GM15510 (cell line): ENCODE results near the gene LLGL2.

Source experiments
- POLR2A ChIP-seq: IDR thresholded peaks from 3 replicates; pipeline ENCODE4 v1.6.1; 2011; ENCODE audit warnings: borderline replicate concordance; ENCODE audit not compliant: insufficient read length; ENCODE audit errors: extremely low read depth

Gene LLGL2

DNA sequence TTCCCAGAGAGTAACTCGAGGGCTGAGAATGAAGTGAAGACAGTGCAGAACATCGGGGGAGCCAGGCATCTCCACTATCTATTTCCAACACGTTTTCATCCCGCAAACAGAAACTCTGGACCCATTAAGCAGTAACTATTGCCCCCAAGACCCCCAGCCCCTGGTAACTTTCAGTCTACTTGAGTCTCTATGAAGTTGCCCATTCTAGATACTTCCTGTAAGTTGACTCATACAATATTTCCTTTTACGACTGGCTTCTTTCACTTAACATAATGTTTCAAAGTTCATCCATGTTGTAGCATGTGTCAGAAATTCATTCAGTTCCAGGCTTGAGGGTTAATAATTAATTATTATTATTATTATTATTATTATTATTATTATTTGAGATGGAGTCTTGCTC lies 81.6 kb downstream of the LLGL2 start:
- no peak for TF ChIP-seq POLR2A

DNA sequence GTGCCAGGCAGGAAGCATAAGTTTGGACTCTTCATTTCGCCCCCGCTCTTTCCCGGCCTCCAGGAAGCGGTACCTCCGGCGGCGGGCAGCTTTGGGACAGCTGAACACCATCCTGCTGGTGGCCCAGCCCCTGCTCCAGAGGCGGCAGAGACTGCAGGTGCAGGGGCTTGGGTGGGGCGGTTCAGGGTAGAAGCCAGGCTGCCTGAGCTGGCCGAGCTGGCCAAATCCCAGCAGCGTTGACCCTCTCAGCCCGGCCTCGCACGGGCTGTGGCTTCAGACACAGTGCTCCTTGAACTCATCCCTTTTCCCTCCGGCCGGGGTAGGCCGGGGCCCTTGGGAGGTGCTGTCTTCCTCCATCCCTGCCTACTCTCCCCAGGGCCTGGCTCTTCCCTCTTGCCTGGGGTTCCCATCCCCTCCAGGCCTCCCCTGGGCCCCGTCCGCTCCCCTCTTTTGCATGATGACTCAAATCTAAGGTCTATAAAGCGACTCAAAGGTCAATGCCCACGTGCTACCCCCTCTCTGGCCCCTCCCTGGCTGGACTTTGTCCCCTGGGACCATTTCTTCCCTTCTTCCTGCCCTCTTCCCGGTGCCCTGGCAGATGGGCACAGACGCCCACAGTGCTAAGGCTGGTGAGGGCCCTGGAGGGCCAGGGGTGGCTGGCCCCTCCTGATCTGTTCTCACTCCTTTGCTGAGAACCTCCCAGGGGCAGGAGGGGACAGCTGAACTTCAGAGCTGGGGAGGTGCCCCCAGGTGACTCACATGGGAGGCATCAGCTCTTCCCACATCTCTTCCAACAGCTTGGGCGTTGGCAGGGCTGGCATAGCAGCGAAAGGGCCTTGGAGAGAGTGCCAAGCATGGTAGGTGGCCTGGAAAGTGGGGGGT lies 84.8 kb downstream of the LLGL2 start:
- TF ChIP-seq POLR2A: no peak

DNA sequence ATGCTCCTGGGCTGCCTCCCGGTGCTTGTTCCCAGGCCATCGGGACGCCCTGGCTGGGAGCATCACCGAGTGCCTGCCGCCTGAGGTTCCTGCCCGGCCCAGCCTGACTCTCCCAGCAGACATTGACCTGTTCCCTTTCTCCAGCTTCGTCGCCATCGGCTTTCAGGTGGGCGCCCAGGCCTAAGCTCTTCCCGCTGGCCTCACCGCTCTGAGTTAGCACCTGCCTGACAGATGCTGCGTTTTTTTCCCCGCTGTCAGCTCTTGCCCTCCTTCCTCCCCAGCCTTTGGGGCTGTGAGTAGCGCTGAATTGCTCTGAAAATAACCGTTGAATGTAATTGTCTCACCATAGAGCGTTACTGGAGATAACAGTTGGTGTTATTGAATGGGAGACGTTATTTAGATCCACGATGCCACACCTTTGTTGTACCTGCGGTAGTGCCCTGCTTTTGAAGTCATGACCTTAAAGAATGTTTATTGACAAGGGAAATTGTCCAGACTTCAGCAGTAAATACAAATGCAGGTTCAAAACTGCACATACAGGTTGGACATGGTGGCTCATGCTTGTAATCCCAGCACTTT lies 86.4 kb downstream of the LLGL2 start:
- no peak for TF ChIP-seq POLR2A

DNA sequence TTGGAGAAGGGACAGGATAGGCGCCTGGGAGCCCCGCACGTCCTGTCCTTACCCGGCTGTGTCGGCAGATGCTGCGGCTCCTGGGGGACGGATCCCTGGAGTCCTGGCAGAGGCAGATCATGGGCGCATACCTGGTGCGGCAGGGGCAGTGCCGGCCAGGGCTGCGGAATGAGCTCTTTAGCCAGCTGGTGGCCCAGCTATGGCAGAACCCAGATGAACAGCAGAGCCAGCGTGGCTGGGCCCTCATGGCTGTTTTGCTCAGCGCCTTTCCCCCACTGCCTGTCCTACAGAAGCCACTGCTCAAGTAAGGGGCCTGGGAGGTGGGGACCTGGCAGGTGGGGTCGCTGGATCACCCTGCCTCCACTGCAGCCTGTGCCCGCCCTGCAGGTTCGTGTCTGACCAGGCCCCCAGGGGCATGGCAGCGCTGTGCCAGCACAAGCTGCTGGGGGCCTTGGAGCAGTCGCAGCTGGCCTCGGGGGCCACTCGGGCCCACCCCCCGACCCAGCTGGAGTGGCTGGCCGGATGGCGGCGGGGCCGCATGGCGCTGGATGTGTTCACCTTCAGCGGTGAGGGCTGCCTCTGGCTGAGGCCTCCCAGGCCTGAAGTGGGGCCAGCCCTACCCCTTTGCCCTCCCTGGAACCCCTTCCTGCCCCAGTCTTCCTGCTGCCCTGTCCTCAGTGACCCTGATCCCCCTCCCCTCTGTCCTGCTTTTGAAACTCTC lies 87.6 kb downstream of the LLGL2 start:
- no peak for TF ChIP-seq POLR2A

DNA sequence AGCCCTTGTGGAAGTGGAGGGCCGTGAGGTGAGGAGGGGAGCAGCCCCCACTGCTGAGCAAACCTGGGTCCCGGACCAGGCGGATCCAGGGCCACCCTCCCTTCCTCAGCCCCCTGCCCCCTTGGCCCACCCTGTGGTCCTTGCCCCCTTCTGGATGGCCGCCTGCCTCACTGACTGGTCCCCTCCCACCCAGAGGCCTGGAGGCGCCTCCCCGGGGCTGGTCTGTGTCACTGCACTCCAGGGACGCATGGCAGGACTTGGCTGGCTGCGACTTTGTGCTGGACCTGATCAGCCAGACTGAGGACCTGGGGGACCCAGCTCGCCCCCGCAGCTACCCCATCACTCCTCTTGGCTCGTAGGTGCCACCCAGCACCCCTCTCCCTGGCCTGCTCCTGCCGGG lies 88.5 kb downstream of the LLGL2 start:
- no peak for TF ChIP-seq POLR2A

DNA sequence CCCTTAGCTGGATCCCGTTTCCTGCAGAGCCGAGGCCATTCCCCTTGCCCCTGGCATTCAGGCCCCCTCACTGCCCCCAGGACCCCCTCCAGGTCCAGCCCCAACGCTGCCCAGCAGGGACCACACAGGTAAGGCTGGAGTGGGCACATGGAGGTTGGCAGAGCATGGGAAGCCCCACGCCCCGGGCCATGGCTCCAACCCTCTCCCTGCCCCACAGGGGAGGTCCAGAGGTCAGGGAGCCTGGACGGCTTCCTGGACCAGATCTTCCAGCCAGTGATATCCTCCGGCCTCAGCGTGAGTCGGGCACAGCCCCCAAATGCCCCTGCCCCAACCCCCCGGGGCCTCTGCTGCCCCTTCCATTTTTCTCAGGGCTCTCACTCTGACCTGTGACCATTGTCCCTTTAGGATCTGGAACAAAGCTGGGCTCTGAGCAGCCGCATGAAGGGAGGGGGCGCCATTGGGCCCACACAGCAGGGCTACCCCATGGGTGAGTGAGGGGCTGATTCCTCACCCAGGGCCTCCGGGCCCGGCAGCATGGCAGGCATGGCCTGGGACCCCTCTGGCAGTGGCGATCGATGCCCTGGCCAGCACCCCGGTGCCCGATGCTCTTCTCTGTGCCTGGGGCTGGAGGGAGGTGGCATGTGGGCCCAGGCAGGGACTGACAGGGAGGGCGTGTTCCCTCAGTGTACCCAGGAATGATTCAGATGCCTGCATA lies 89.2 kb downstream of the LLGL2 start:
- TF ChIP-seq POLR2A: no peak

DNA sequence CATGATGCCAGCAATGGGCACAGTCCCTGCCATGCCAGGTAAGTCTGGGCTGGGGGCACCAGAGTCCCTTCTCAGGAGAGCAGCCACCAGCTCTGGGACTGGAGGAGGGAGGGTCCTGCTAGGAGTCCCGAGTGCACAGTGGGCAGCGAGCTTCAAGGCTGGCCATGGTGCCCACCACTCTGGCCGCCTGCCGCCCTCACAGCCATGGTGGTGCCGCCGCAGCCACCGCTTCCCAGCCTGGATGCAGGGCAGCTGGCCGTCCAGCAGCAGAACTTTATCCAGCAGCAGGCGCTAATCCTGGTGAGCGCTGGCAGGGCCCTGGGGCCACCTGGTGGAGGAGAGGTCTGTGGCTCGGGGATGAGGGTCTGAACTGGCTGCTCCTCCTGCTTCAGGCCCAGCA lies 89.8 kb downstream of the LLGL2 start:
- TF ChIP-seq POLR2A: no peak

DNA sequence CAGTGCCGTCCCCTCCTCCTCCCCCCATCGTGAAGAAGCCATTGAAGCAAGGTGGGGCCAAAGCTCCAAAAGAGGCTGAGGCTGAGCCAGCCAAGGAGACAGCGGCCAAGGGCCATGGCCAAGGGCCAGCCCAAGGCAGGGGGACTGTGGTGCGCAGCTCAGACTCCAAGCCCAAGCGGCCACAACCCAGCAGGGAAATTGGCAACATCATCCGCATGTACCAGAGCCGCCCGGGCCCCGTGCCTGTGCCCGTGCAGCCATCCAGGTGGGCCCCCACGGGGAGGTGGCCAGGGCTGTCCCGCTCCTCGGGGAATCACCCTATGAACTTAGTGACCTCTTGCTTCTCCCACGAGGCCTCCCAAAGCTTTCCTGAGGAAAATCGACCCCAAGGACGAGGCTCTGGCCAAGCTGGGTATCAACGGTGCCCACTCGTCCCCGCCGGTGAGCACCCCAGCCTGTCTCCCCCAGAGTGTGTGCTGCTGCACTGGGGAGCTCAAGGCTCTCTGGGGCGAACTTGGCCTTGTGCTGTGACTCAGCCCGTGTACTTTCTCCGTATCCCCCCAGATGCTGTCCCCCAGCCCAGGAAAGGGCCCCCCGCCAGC lies 91.1 kb downstream of the LLGL2 start:
- no peak for TF ChIP-seq POLR2A

DNA sequence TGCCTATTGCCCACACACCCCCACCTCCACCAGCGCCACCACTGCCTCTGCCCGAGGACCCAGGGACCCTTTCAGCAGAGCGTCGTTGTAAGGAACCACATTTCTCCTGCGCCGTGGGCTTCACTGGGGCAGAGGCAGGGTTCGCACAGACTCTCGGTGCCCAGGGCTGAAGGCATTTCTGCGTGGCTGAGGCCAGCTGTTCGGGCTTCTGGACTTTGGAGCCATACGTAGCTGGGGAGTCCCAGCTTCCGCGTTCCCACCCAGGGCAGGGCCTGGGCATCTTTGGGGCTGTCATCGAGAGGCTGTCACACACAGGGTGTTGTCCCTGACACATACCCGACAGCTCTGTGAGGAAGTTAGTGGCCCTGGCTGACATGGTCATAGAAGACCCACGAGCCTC lies 91.7 kb downstream of the LLGL2 start:
- no peak for TF ChIP-seq POLR2A

DNA sequence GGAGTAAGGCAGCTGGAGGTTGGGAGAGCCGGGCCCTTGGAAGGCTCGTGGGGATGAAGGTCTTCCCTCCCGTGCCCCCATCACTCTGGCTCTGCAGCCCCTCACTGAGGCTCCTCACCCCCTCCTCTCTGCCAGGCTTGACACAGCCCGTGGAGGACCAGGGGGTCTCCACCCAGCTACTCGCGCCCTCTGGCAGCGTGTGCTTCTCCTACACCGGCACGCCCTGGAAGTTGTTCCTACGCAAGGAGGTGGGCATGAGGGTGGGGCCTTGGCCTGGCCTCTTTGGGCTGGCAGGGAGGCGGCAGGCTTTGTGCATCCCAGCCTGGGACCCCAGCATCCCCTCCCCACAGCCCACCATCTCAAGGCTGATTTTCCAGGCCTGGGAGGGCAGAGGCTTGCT lies 92.2 kb downstream of the LLGL2 start:
- no peak for TF ChIP-seq POLR2A

DNA sequence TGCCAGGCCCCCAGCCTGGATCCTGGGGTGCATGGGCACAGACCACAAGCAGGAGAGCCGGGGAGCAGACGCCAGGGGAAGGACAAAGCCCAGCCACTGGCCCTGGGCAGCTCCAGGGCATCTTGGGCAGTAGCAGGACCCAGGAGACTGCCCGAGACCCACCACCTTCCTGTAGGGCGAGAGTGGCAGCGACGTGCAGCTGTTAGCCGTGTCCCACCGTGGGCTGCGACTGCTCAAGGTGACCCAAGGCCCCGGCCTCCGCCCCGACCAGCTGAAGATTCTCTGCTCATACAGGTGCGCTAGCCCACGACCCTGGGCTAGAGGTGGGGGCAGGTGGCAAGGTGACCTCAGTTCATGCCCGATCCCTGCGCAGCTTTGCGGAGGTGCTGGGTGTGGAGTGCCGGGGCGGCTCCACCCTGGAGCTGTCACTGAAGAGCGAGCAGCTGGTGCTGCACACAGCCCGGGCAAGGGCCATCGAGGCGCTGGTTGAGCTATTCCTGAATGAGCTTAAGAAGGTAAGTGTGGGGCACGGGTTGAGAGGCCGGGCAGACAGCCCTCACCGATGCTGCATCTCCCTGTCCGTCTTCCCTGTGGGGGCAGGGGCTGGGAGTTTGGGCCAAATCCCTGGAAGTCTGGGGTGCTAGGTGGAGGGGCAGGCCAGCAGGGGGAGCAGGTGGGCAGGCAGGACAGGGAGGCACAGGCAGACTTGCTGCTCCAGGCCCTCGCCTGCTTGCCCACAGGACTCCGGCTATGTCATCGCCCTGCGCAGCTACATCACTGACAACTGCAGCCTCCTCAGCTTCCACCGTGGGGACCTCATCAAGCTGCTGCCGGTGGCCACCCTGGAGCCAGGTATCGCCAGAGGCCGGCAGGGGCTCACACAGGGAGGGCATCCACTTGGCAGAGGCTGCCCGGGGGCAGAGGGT lies 94.3 kb downstream of the LLGL2 start:
- TF ChIP-seq POLR2A: no peak

DNA sequence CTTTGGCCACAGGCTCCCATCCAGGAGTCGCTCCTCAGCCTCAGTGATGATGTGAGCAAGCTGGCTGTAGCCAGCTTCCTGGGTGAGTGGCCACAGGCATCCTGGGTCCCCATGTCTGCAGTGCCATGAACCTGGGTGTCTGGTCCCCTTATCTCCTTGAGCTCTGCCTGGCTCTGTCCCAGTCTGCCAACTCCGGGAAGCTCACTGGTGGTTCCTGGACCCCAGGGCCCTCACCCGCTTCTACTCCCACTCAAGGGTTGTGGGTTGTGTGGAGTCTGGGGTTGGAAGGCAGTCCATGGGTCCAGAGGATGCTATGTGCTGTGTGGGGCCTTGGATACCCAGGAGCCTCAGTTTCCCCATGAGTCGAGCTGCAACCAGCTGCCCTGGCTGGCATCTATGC lies 96.0 kb downstream of the LLGL2 start:
- TF ChIP-seq POLR2A: no peak

DNA sequence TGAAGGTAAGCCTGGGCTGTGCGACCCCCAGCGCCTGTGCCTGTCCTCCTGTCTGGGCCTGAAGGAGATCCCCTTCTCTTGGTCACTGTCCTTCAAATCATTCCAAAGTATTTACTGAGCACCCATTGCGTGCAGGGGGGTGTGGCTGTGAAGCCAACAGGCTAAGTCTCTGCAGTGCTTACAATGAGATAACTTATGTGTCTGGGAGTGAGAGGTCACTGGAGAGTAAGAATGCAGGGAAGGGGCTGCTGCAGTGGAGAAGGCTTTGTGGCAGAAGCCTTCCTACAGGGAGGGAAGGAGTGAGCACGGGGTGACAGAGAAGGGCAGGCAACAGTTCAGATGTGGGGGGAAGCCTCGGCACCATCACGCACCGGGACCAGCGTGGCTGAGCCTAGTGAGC lies 96.6 kb downstream of the LLGL2 start:
- TF ChIP-seq POLR2A: no peak
